Esophagus squamous epithelium (tissue), 5 donors: Measurements from ENCODE around the gene SCARB2. TPM values are rescaled to one million over a fixed set of nuclear protein-coding genes. Genes with fewer than 3 reads are reported as not detected.

Experiments
- DNase-seq: peaks from one replicate; lab custom pipeline; 2025; lab: John Stamatoyannopoulos, UW
- H3K27ac ChIP-seq, 4 donors: fragments of 200-600 bp; sonication (generic); one replicate each; pipeline ENCODE4 v1.5.1; 2016 to 2019; ENCODE audit warnings: mild to moderate bottlenecking in 1 of 4
- H3K27me3 ChIP-seq, 4 donors: fragments of 200-600 bp; sonication (generic); 1 replicate in 3 of 4; 2 replicates in 1 of 4; pipeline versions ENCODE4 v1.5.1 to v1.6.0; 2017 to 2021; ENCODE audit warnings: antibody characterized with exemption in 1 of 4
- H3K36me3 ChIP-seq, 3 donors: fragments of 200-600 bp; sonication (generic); one replicate each; pipeline ENCODE4 v1.5.1; 2016 to 2019
- H3K4me1 ChIP-seq, 3 donors: fragments of 200-600 bp; sonication (generic); one replicate each; pipeline ENCODE4 v1.5.1; 2017 to 2019
- H3K4me3 ChIP-seq, 4 donors: fragments of 200-600 bp; sonication (generic); 1 replicate in 3 of 4; 2 replicates in 1 of 4; pipeline ENCODE4 v1.5.1; 2016 to 2019; ENCODE audit warnings: mild to moderate bottlenecking in 2 of 4, moderate library complexity in 1 of 4
- H3K9me3 ChIP-seq, 3 donors: fragments of 200-600 bp; sonication (generic); one replicate each; pipeline ENCODE4 v1.5.1; 2016 to 2019
- CTCF ChIP-seq, 6 experiments: fragments of 450-650 bp in 4 of 6; fragments of 200-600 bp in 2 of 6; sonication (generic) in 2 of 6; IDR thresholded peaks; one replicate each; pipeline ENCODE4 v1.5.1; 2016 to 2019; ENCODE audit warnings: antibody characterized with exemption in 6 of 6, mild to moderate bottlenecking in 4 of 6, moderate library complexity in 4 of 6
- POLR2A ChIP-seq, 4 donors: fragments of 450-650 bp; IDR thresholded peaks; one replicate each; pipeline ENCODE4 v1.6.1; 2017; ENCODE audit warnings: antibody characterized with exemption in 4 of 4, mild to moderate bottlenecking in 4 of 4, moderate library complexity in 3 of 4
- WGBS, 2 donors: methylation state at CpG; one replicate each; pipeline ENCODE4 v1.1.5; 2018; 5-methylcytosine and 5-hydroxymethylcytosine counted together
- intact Hi-C: fragments of 100-400 bp; cut with DNase I; formaldehyde crosslinking; loops from one replicate; pipeline ENCODE4 v1.15.0; 2022
- total RNA-seq, 4 donors: library from RNA; depleted of rRNA; stranded (reverse); fragments of >200 nt; gene quantifications; one replicate each; pipeline ENCODE4 v1.1.0, GENCODE V29; 2016
- donor health status: DM: yes; HTN: yes; CAD: no.

Gene SCARB2
- total RNA-seq, 4 donors from 2014 or later = 50.3 to 91.2 (median 72.8) TPM

DNA sequence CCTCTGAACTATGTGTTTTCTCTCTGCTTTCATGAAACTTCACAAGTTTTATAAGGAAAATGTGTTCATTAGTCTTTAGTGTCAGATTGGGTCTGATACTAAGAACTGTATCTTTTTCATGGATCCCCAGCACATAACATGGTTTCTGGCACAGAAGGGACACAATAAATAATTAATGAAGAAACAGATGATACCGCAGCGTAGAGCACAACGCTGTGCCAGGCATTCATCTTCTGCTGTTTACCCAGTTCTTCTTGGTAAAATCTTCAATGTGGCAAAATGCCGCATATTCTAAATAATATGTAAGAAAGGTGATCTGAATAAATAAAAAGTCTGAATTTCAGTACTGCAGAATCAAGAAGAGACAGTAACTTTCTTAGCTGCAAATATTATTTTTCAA, 12.3 kb downstream of the SCARB2 start:
- intact Hi-C loops = no loop called here
- Histone ChIP-seq H3K4me3 (no peak overlapping the region), H3K4me1 (peaks cover 16 to 89% (median 71%) of the 10 kb centered on the region in 3 donors), H3K27me3 (no peaks in the 10 kb centered on the region), H3K27ac (peak overlapping the region in 3 of 4 donors; percentile 72 to 88 (median 84)), H3K36me3 (no peaks in the 10 kb centered on the region), H3K9me3 (no peaks in the 10 kb centered on the region)
- DNase-seq = no peak
- no peak for TF ChIP-seq CTCF (IDR thresholded peaks at IDR 0.05)
- TF ChIP-seq POLR2A (IDR thresholded peaks at IDR 0.05) = no peak
- 65 to 88% methylated on average over 4 of the region's 4 CpGs for WGBS, 2 donors

GRCh38 chr4:76200771-76201231, 12.8 kb downstream of the SCARB2 start:
- H3K36me3 ChIP-seq = no peaks in the 10 kb centered on the region
- no peak overlapping the region for H3K4me3 ChIP-seq
- DNase-seq = no peak
- H3K27ac ChIP-seq = peak overlapping the region in 3 of 4 donors; percentile 72 to 88 (median 84)
- TF ChIP-seq CTCF (IDR thresholded peaks at IDR 0.05) = no peak
- TF ChIP-seq POLR2A (IDR thresholded peaks at IDR 0.05) = no peak
- H3K4me1 ChIP-seq = peaks cover 16 to 89% (median 71%) of the 10 kb centered on the region in 3 donors
- no peaks in the 10 kb centered on the region for H3K9me3 ChIP-seq
- intact Hi-C loops = no loop called here
- WGBS, 2 donors = 85 to 87% methylated on average over 4 of the region's 4 CpGs
- no peaks in the 10 kb centered on the region for H3K27me3 ChIP-seq

DNA sequence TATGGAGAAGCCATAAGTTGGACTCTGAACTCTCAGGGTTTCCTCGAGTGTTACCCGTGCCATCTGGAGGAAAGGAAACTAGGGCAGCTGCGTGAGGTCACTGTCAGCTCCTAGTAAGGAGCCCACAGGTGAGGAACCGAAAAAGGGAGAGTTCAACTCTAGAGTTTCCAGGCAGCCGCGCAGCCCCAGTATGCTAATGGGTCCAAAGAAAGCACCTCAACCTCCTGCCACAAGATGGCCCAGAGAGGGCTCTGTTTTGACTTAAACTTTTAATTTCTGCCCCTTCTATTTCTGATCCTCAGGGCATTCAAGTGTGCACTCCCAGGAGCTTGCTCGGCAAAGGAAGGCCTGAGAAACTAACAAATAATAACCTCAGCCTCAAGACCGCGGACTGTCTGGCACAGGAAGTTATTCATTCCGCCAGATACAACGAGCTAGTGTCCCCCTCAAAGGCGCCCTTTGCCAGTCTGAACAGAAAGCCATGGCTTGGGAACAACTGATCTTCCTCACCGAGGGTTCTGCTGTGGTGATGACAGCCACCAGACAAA, 13.9 kb downstream of the SCARB2 start:
- peaks cover 26 to 91% (median 80%) of the 10 kb centered on the region in 3 donors for H3K4me1 ChIP-seq
- no peak for DNase-seq
- H3K27ac ChIP-seq = peak overlapping the region; percentile 44 to 88 (median 78)
- 32 to 61% methylated on average over 12 to 13 of the region's 13 CpGs for WGBS, 2 donors
- H3K9me3 ChIP-seq = no peaks in the 10 kb centered on the region
- H3K36me3 ChIP-seq = peaks cover 0 to 10% (median 0%) of the 10 kb centered on the region in 3 donors
- no peaks in the 10 kb centered on the region for H3K27me3 ChIP-seq
- TF ChIP-seq CTCF (IDR thresholded peaks at IDR 0.05) (no peak), POLR2A (IDR thresholded peaks at IDR 0.05) (no peak)
- intact Hi-C loops = no loop called here
- peak overlapping the region in 1 of 4 donors; percentile 22 for H3K4me3 ChIP-seq

DNA sequence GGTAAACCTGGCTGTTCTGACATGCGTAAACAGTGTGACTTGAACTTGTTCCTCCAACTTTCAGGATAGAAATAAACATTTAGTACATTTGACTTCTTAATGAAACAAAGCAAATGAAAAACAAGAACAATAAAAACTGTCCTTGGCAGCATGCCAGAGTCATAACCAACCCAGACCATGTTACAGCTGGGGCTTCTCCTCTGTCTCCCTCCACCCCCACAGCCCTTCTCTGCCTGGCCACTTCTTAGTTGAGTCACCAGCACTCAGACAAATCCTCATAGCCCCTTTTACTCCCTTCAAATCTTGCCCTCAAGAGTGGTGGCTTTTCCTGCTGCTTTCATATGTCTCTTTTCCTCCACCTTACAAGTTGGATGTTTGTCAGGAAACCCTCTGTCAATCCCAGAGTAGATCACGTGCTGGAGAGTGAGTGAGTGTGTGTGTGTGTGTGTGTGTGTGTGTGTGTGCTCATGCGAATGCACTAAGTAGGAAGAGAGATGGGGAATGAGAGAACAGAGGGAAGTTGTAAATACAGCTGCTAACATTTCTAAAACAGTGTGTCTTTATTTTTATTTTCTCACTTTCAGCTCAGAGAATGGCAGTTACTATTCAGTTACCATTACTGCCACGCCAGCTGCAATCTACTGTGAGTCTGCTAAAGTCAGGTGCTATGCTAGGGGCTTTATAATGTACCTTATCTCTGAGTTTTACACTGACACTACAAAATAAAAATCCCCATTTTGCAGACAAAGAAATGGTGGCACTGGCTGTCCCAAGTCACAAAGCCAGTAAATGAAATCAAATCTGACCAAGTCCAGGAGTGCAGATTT, 15.0 kb downstream of the SCARB2 start:
- H3K4me3 ChIP-seq = peak overlapping the region in 1 of 4 donors; percentile 13
- peak overlapping the region; percentile 25 to 88 (median 78) for H3K27ac ChIP-seq
- peaks cover 0 to 18% (median 0%) of the 10 kb centered on the region in 3 donors for H3K36me3 ChIP-seq
- peaks cover 28 to 91% (median 84%) of the 10 kb centered on the region in 3 donors for H3K4me1 ChIP-seq
- intact Hi-C loops = no loop called here
- no peak for TF ChIP-seq CTCF (IDR thresholded peaks at IDR 0.05)
- TF ChIP-seq POLR2A (IDR thresholded peaks at IDR 0.05) = no peak
- H3K27me3 ChIP-seq = no peaks in the 10 kb centered on the region
- H3K9me3 ChIP-seq = no peaks in the 10 kb centered on the region
- DNase-seq = no peak
- 24 to 43% methylated on average over 4 of the region's 4 CpGs for WGBS, 2 donors

GRCh38 chr4:76197971-76198410, 15.6 kb downstream of the SCARB2 start:
- peaks cover 28 to 90% (median 81%) of the 10 kb centered on the region in 3 donors for H3K4me1 ChIP-seq
- intact Hi-C loops = no loop called here

More at GRCh38 chr4:76197971-76198410, 15.6 kb downstream of the SCARB2 start:
- Histone ChIP-seq H3K36me3 (peaks cover 1 to 24% (median 6%) of the 10 kb centered on the region in 3 donors), H3K27me3 (no peaks in the 10 kb centered on the region), H3K4me3 (peak overlapping the region in 1 of 4 donors; percentile 10), H3K9me3 (no peaks in the 10 kb centered on the region), H3K27ac (peak overlapping the region; percentile 25 to 88 (median 78))
- TF ChIP-seq POLR2A (IDR thresholded peaks at IDR 0.05) (no peak), CTCF (IDR thresholded peaks at IDR 0.05) (no peak)
- no peak for DNase-seq
- WGBS, 2 donors = 9 to 12% methylated on average over 5 of the region's 5 CpGs
